SK-N-SH (cell line): ENCODE results near the gene STAP2. TPM values are rescaled to one million over a fixed set of nuclear protein-coding genes. Genes with fewer than 3 reads are reported as not detected.

Source experiments
- CTCF ChIA-PET: fragments of 300-600, 350-600 bp; formaldehyde crosslinking; extraction: SDS; loops from one replicate; lab custom pipeline; 2021; lab: Yijun Ruan, JAX
- POLR2A ChIA-PET: fragments of 350-600 bp; sonication (Branson Sonifier 250); formaldehyde crosslinking; extraction: SDS; loops from one replicate; lab custom pipeline; 2020; ENCODE audit warnings: antibody characterized with exemption, inconsistent platforms; lab: Yijun Ruan, JAX
- DNase-seq: peaks from one replicate; pipeline ENCODE4 v3.0.0; 2012
- H2AFZ ChIP-seq: fragments of 200-600 bp; sonication (generic); 2 replicates; pipeline ENCODE4 v1.8.1; 2016; ENCODE audit warnings: antibody characterized with exemption, mild to moderate bottlenecking, low read depth
- H3F3A ChIP-seq: fragments of 200-600 bp; sonication (generic); replicated peaks from 2 replicates; pipeline ENCODE3; 2016; ENCODE audit warnings: antibody characterized with exemption, mild to moderate bottlenecking; ENCODE audit not compliant: insufficient read depth
- H3K27ac ChIP-seq, 2 experiments: fragments of 200-500 bp in 1 of 2; fragments of 200-600 bp in 1 of 2; sonication (Bioruptor generic) in 1 of 2; sonication (generic), shearing (Covaris generic) in 1 of 2; 2 replicates each; pipeline versions ENCODE4 v1.5.1 to v1.6.1; 2014 to 2016; ENCODE audit warnings: low read depth in 2 of 2, inconsistent platforms in 1 of 2, low read length in 1 of 2, mild to moderate bottlenecking in 1 of 2, mixed read lengths in 1 of 2
- H3K27me3 ChIP-seq: fragments of 200-600 bp; sonication (generic), shearing (Covaris generic); 2 replicates; pipeline ENCODE4 v1.6.1; 2016; ENCODE audit warnings: mixed run types; ENCODE audit not compliant: insufficient read depth
- H3K36me3 ChIP-seq, 2 experiments: fragments of 200-500 bp in 1 of 2; fragments of 200-600 bp in 1 of 2; sonication (Bioruptor generic) in 1 of 2; sonication (generic) in 1 of 2; replicated peaks in 1 of 2; 2 replicates each; pipeline versions ENCODE3 to v1.5.1; 2014 to 2016; ENCODE audit warnings: low read length in 1 of 2, mild to moderate bottlenecking in 1 of 2; ENCODE audit not compliant: insufficient read depth in 2 of 2, control insufficient read depth in 1 of 2
- H3K4me1 ChIP-seq, 2 experiments: fragments of 200-500 bp in 1 of 2; fragments of 200-600 bp in 1 of 2; sonication (Bioruptor generic) in 1 of 2; sonication (generic), shearing (Covaris generic) in 1 of 2; 2 replicates each; pipeline versions ENCODE4 v1.5.1 to v1.6.1; 2014 to 2016; ENCODE audit warnings: low read depth in 1 of 2, low read length in 1 of 2, mixed run types in 1 of 2; ENCODE audit not compliant: insufficient read depth in 2 of 2, control insufficient read depth in 1 of 2
- H3K4me2 ChIP-seq: fragments of 200-600 bp; sonication (generic), shearing (Covaris generic); 2 replicates; pipeline ENCODE4 v1.6.1; 2017; ENCODE audit warnings: mixed run types
- H3K4me3 ChIP-seq, 2 experiments: fragments of 200-500 bp in 1 of 2; fragments of 200-600 bp in 1 of 2; sonication (Bioruptor generic) in 1 of 2; sonication (generic), shearing (Covaris generic) in 1 of 2; 2 replicates each; pipeline versions ENCODE4 v1.5.1 to v1.8.1; 2014 to 2016; ENCODE audit warnings: low read depth in 2 of 2, inconsistent platforms in 1 of 2, low read length in 1 of 2, mild to moderate bottlenecking in 1 of 2, mixed read lengths in 1 of 2, moderate library complexity in 1 of 2
- H3K79me2 ChIP-seq: fragments of 200-600 bp; sonication (generic); 2 replicates; pipeline ENCODE4 v1.8.1; 2017; ENCODE audit warnings: mild to moderate bottlenecking; ENCODE audit not compliant: insufficient read depth
- H3K9ac ChIP-seq: fragments of 200-600 bp; sonication (generic); 2 replicates; pipeline ENCODE4 v1.6.1; 2017; ENCODE audit warnings: mixed run types
- H3K9me2 ChIP-seq: fragments of 200-600 bp; sonication (generic); 2 replicates; pipeline ENCODE4 v1.6.1; 2017; ENCODE audit warnings: mixed run types
- H3K9me3 ChIP-seq: fragments of 200-600 bp; sonication (generic); 2 replicates; pipeline ENCODE4 v1.6.1; 2017; ENCODE audit warnings: mixed run types, mild to moderate bottlenecking, moderate library complexity
- H4K20me1 ChIP-seq: fragments of 200-600 bp; sonication (generic); 2 replicates; pipeline ENCODE4 v1.6.1; 2017; ENCODE audit warnings: mild to moderate bottlenecking, mixed run types; ENCODE audit not compliant: insufficient read depth
- CHD2 ChIP-seq: fragments of 150-350 bp; IDR thresholded peaks from 2 replicates; pipeline ENCODE4 v1.6.1; 2018; ENCODE audit warnings: low read length; ENCODE audit not compliant: partially characterized antibody
- ELF1 ChIP-seq: IDR thresholded peaks from 2 replicates; pipeline ENCODE4 v1.4.0; 2012
- EZH2phosphoT487 ChIP-seq: fragments of 200-600 bp; sonication (generic); IDR thresholded peaks from 2 replicates; pipeline ENCODE4 v1.6.1; 2017; ENCODE audit warnings: low read depth, mixed run types, mild to moderate bottlenecking, antibody characterized with exemption, moderate library complexity, borderline replicate concordance
- FOSL2 ChIP-seq: IDR thresholded peaks from 2 replicates; pipeline ENCODE4 v1.4.0; 2012; ENCODE audit warnings: low read depth, mild to moderate bottlenecking, moderate library complexity, borderline replicate concordance
- FOXJ3 ChIP-seq: sonication (generic); formaldehyde crosslinking; IDR thresholded peaks from 2 replicates; pipeline ENCODE4 v1.5.1; 2020; ENCODE audit warnings: mild to moderate bottlenecking, missing genetic modification reagents
- FOXM1 ChIP-seq: IDR thresholded peaks from 2 replicates; pipeline ENCODE4 v1.4.0; 2012; ENCODE audit warnings: low read depth, mild to moderate bottlenecking
- GATA2 ChIP-seq: sonication (generic); formaldehyde crosslinking; IDR thresholded peaks from 2 replicates; pipeline ENCODE4 v1.5.0; 2020; ENCODE audit warnings: mild to moderate bottlenecking, missing genetic modification reagents
- JUND ChIP-seq: IDR thresholded peaks from 2 replicates; pipeline ENCODE4 v1.4.0; 2012
- MEF2A ChIP-seq: IDR thresholded peaks from 2 replicates; pipeline ENCODE4 v1.4.0; 2012; ENCODE audit warnings: low read depth, borderline replicate concordance
- MXI1 ChIP-seq: IDR thresholded peaks from 2 replicates; pipeline ENCODE4 v1.6.1; 2012; ENCODE audit warnings: mild to moderate bottlenecking, low read depth, low read length, improper control_type of control experiment
- NRF1 ChIP-seq: IDR thresholded peaks from 2 replicates; pipeline ENCODE4 v1.6.1; 2012; ENCODE audit warnings: low read depth, mild to moderate bottlenecking, low read length
- POLR2AphosphoS5 ChIP-seq: IDR thresholded peaks from 2 replicates; pipeline ENCODE4 v1.6.1; 2012; ENCODE audit warnings: low read depth, low read length
- RCOR1 ChIP-seq: fragments of 150-350 bp; IDR thresholded peaks from 2 replicates; pipeline ENCODE4 v1.6.1; 2017; ENCODE audit warnings: antibody characterized with exemption, low read length
- RFX5 ChIP-seq: IDR thresholded peaks from 2 replicates; pipeline ENCODE4 v1.6.1; 2012; ENCODE audit warnings: mild to moderate bottlenecking, improper control_type of control experiment, low read length
- RXRA ChIP-seq: IDR thresholded peaks from 2 replicates; pipeline ENCODE4 v1.4.0; 2012; ENCODE audit warnings: low read depth, mild to moderate bottlenecking, borderline replicate concordance
- SIN3A ChIP-seq: IDR thresholded peaks from 2 replicates; pipeline ENCODE4 v1.6.1; 2012; ENCODE audit warnings: low read depth, mild to moderate bottlenecking, low read length, moderate library complexity, borderline replicate concordance
- SMC3 ChIP-seq: IDR thresholded peaks from 2 replicates; pipeline ENCODE4 v1.6.1; 2012; ENCODE audit warnings: low read depth, low read length, improper control_type of control experiment
- TAF1 ChIP-seq: IDR thresholded peaks from 2 replicates; pipeline ENCODE4 v1.6.1; 2012; ENCODE audit warnings: low read depth, mild to moderate bottlenecking, low read length, moderate library complexity, borderline replicate concordance
- TCF12 ChIP-seq: IDR thresholded peaks from 2 replicates; pipeline ENCODE4 v1.4.0; 2012
- WGBS: methylation state at CpG from one replicate; pipeline ENCODE4 v1.1.6; 2017; ENCODE audit warnings: low lambda C conversion rate; 5-methylcytosine and 5-hydroxymethylcytosine counted together
- polyA plus RNA-seq, 3 experiments: library from polyadenylated mRNA; depleted of rRNA; stranded (reverse); fragments of >200 nt; gene quantifications; 2 replicates each; pipeline ENCODE4 v1.2.3, GENCODE V29; 2012
- TF ChIP-seq, protein P1 (sequence below): IDR thresholded peaks from 2 replicates; pipeline ENCODE4 v1.4.0; 2012; ENCODE audit warnings: low read depth
- TF ChIP-seq, protein P2 (sequence below): fragments of 150-350 bp; IDR thresholded peaks from 2 replicates; pipeline ENCODE4 v1.6.1; 2017; ENCODE audit warnings: antibody characterized with exemption, low read length, low read depth, borderline replicate concordance
- TF ChIP-seq, protein P3 (sequence below): IDR thresholded peaks from 2 replicates; pipeline ENCODE4 v1.4.0; 2012; ENCODE audit warnings: low read depth, borderline replicate concordance
- TF ChIP-seq, protein P4 (sequence below): fragments of 150-350 bp; IDR thresholded peaks from 2 replicates; pipeline ENCODE4 v1.6.1; 2016; ENCODE audit warnings: mild to moderate bottlenecking, low read depth, low read length
- TF ChIP-seq, protein P5 (sequence below): IDR thresholded peaks from 2 replicates; pipeline ENCODE4; 2012
- TF ChIP-seq, protein P6 (sequence below): IDR thresholded peaks from 2 replicates; pipeline ENCODE4 v1.4.0; 2012; ENCODE audit warnings: low read depth, borderline replicate concordance

STAP2 gene
- polyA plus RNA-seq, 1 of the 3 experiments (the other 2 are of a cell fraction) = 7.6 TPM

DNA sequence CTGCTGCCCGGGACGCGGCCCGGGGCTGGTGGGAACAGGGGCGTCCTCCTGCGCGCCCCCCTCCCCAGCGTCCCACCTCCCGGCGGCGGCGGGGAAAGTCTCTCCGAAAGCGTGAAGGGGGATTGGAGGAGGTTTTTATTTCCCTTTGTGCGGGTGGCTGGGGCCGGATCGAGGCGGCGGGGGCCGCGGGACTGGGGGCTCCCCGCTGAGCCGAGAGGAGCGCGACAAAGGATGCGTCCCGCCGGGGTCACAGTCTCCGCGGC, 59.4 kb downstream of the STAP2 start (continued):
- TF ChIP-seq JUND (no peak), RCOR1 (no peak), EZH2phosphoT487 (no peak), RFX5 (no peak), GATA2 (CRISPR knock-in tag) (no peak), RXRA (no peak), TAF1 (no peak)

DNA sequence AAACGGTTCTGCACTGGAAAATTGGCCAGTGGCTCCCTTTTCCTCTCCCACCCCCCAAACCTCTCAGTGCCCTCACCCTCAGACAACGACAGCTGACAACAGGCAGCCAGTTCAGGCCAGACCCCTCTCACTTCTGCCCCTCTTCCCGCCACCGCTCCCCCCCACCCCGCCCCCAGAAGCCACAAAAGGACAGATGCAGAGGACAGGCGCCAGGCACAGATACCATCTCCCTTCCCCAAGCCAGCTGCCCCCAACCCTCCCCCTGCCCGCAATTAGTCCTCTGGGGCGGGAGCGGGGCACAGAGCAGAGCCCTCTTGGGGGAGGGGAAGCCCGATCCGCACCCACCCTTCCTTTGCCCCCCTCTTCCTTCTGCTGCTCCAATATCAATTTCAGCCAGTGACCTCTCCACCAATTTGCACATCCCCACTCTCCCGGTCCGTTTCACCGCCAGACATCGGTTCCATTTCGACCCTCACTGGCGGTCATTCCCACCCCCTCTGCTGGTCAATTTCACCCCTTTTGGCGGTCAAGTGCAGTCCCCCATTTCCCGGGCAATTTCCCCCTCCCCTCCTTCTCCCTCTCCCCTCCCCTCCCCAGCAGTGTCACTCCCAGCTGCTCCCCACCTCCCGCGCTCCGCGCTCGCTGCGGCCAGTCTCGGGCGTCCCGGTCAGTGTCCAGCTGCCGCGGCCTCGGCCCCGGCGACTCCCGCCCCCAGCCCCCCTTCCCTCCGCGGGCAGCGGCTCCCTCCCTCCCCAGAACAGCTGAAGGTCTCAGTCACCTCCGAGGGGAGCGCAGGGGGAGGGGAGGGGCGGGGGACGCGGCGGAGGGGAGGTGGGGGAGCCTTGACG, 60.0 kb downstream of the STAP2 start, which contains the start of gene SHD:
SHD (plus strand) TSS at position 848 of the 848 bp plus-strand sequence. CDS start 798 bp downstream, outside the sequence.
- POLR2A ChIA-PET = interaction anchor here (0.8 to 3.3 kb wide), 7 partner anchors 11 to 65 kb away, joined by 3 to 32 read pairs (median 4); partner anchors contain the start of genes MPND and YJU2
- peak within 1 kb of the TSS; percentile 69; the same call in 1 of the 2 replicates for H3K4me2 ChIP-seq
- TF ChIP-seq, protein P1, sequence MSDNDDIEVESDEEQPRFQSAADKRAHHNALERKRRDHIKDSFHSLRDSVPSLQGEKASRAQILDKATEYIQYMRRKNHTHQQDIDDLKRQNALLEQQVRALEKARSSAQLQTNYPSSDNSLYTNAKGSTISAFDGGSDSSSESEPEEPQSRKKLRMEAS = no peak
- TF ChIP-seq SIN3A (no peak), FOSL2 (no peak), ELF1 (no peak), RFX5 (no peak), POLR2AphosphoS5 (no peak), TCF12 (peak; percentile 5; the same call in 1 of the 2 replicates), MEF2A (no peak), JUND (no peak), MXI1 (peak; percentile 55), SMC3 (peak; percentile 8; the same call in 1 of the 2 replicates), FOXM1 (no peak), FOXJ3 (peak; percentile 42; the same call in 1 of the 2 replicates), RXRA (no peak), RCOR1 (peak; percentile 11; the same call in 1 of the 2 replicates), CHD2 (peak; percentile 91), GATA2 (CRISPR knock-in tag) (peak; percentile 95), NRF1 (no peak)
- TF ChIP-seq, protein P2, sequence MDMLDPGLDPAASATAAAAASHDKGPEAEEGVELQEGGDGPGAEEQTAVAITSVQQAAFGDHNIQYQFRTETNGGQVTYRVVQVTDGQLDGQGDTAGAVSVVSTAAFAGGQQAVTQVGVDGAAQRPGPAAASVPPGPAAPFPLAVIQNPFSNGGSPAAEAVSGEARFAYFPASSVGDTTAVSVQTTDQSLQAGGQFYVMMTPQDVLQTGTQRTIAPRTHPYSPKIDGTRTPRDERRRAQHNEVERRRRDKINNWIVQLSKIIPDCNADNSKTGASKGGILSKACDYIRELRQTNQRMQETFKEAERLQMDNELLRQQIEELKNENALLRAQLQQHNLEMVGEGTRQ = no peak
- TF ChIP-seq, protein P3, sequence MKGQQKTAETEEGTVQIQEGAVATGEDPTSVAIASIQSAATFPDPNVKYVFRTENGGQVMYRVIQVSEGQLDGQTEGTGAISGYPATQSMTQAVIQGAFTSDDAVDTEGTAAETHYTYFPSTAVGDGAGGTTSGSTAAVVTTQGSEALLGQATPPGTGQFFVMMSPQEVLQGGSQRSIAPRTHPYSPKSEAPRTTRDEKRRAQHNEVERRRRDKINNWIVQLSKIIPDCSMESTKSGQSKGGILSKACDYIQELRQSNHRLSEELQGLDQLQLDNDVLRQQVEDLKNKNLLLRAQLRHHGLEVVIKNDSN = no peak
- TF ChIP-seq, protein P4, sequence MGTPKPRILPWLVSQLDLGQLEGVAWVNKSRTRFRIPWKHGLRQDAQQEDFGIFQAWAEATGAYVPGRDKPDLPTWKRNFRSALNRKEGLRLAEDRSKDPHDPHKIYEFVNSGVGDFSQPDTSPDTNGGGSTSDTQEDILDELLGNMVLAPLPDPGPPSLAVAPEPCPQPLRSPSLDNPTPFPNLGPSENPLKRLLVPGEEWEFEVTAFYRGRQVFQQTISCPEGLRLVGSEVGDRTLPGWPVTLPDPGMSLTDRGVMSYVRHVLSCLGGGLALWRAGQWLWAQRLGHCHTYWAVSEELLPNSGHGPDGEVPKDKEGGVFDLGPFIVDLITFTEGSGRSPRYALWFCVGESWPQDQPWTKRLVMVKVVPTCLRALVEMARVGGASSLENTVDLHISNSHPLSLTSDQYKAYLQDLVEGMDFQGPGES = no peak
- TF ChIP-seq, protein P5, sequence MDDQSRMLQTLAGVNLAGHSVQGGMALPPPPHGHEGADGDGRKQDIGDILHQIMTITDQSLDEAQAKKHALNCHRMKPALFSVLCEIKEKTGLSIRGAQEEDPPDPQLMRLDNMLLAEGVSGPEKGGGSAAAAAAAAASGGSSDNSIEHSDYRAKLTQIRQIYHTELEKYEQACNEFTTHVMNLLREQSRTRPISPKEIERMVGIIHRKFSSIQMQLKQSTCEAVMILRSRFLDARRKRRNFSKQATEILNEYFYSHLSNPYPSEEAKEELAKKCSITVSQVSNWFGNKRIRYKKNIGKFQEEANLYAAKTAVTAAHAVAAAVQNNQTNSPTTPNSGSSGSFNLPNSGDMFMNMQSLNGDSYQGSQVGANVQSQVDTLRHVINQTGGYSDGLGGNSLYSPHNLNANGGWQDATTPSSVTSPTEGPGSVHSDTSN = no peak
- TF ChIP-seq, protein P6, sequence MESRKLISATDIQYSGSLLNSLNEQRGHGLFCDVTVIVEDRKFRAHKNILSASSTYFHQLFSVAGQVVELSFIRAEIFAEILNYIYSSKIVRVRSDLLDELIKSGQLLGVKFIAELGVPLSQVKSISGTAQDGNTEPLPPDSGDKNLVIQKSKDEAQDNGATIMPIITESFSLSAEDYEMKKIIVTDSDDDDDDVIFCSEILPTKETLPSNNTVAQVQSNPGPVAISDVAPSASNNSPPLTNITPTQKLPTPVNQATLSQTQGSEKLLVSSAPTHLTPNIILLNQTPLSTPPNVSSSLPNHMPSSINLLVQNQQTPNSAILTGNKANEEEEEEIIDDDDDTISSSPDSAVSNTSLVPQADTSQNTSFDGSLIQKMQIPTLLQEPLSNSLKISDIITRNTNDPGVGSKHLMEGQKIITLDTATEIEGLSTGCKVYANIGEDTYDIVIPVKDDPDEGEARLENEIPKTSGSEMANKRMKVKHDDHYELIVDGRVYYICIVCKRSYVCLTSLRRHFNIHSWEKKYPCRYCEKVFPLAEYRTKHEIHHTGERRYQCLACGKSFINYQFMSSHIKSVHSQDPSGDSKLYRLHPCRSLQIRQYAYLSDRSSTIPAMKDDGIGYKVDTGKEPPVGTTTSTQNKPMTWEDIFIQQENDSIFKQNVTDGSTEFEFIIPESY = no peak

More for the DNA sequence above, 60.0 kb downstream of the STAP2 start, which contains the start of gene SHD:
- CTCF ChIA-PET = interaction anchor here (0.5 to 7.0 kb wide), 13 partner anchors 10 to 1509 kb away, joined by 3 to 60 read pairs (median 3); partner anchors contain the start of genes MPND and SH3GL1
- Histone ChIP-seq H3K4me3 (peak within 1 kb of the TSS; percentile 49 to 50; a peak in 3 of 4 replicates), H3K27me3 (peaks cover 12% of the 10 kb centered on the region), H3K9me3 (no peaks in the 10 kb centered on the region), H4K20me1 (no peaks in the 10 kb centered on the region), H3K27ac (peak within 1 kb of the TSS; percentile 50 to 99; a peak in 3 of 4 replicates), H2AFZ (no peak within 1 kb of the TSS), H3K9ac (no peak within 1 kb of the TSS), H3K36me3 (no peaks in the 10 kb centered on the region), H3K9me2 (no peaks in the 10 kb centered on the region), H3F3A (no peaks in the 10 kb centered on the region), H3K4me1 (peaks cover 0 to 12% of the 10 kb centered on the region in 2 experiments; a peak in 1 of 4 replicates), H3K79me2 (no peaks in the 10 kb centered on the region)
- WGBS = 5% methylated on average over 32 of the region's 44 CpGs
- DNase-seq = peak; percentile 92
